Measurements from ENCODE around the gene PDLIM3.
"Not testable (repeated sequence)": the region's sequence is repeated elsewhere in the genome, so short reads cannot be mapped to it uniquely, and the experiment has no call there.

The PDLIM3 gene

DNA sequence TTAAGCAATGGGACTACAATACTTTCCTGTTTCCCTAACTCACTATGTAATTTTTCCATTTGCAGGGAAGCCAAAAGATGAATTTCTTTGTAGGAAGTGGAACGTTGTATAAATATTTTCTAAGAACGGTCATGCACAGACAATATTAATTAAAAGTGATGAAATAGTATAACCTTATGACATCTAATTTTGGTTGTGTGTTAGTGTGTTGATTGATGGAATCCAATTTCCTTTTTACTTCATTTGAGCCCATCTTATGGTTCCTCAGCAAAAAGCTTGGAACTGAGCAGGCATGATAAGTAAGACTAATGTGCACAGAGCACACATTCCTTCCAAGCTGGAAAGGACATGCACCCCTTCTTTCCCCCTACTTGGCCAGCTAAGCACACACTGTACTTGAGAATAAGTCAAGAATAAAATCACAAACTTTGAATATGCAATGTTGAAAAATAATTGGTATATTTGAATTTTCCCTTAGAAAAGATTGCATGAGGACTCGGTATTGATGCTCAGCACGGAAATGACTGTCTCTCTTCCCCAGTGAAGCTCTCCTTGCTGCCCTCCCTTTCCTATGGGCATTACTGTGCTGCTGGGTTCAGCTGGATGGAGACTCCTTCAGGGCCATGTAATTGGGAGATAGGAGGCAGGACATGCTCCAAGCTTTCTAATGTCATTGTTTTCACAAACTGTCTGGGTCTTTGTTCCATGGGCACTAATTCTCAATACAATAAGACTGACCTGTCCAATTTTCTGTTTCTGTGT is 19.2 kb upstream of the PDLIM3 start:
- no peak for DNase-seq (ENCODE audit: extremely low read depth in 1 of 2, low read depth in 1 of 2)

DNA sequence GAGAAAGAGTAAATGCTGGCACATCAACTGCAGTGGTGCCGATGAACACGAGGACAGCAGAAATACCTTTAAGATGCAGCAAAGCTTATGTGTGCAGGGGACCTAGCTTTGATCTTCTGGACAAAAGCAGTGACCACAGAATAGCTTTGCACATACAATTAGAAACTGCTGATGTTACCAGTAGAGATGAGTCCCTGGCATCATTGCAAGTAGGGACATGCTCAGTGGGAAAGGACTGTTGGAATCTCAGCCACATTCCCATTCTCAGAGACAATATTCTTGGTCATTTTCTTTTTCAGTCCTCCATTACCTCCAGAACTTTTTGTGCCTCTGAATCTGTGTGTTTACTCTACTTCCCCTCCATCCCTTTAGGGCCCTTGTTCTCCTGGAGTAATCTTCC is 16.9 kb upstream of the PDLIM3 start:
- no peak for DNase-seq (ENCODE audit: extremely low read depth in 1 of 2, low read depth in 1 of 2)

DNA sequence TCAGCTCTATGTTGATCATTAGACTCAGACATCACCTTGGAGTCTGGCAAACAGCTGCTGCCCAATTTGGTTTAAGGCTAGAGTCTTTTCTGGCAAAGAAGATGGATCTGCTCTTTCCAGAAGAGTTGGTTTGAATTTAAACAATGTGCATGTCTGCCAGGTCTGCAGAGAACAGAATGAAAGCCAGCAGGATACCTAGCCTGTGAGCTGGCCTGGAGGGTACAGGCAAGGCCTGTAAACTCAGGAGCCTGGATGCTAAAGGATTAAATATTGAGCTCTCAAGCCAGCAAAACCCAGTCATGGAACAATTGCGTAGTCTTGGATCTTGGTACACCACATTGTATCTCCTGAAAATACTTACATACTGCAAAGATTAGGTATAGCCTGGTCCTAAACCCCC is 15.6 kb upstream of the PDLIM3 start:
- no peak for DNase-seq (ENCODE audit: extremely low read depth in 1 of 2, low read depth in 1 of 2)

DNA sequence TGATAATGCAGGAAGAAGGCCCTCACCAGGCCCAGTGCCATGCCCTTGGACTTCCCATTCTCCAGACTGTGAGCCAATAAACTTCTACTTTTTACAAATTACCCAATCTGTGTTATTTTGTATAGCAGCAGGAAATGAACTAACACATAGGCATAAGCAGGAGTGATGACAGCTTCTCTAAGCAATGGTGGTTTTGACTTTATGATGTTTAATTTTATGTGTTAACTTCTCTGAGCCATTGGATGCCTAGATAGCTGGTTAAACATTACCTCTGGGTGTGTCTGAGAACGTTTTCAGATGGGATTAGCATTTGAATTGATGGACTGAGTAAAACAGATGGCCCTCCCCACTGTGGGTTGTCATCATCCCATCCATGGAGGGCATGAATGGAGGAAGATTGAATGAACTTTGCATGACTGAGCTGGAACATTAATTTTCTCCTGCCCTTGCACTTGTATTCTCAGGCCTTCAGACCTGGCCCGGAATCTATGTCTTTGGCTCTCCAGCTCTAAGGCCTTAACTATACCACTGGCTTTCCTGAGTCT is 13.9 kb upstream of the PDLIM3 start:
- DNase-seq (ENCODE audit: extremely low read depth in 1 of 2, low read depth in 1 of 2), result no peak

DNA sequence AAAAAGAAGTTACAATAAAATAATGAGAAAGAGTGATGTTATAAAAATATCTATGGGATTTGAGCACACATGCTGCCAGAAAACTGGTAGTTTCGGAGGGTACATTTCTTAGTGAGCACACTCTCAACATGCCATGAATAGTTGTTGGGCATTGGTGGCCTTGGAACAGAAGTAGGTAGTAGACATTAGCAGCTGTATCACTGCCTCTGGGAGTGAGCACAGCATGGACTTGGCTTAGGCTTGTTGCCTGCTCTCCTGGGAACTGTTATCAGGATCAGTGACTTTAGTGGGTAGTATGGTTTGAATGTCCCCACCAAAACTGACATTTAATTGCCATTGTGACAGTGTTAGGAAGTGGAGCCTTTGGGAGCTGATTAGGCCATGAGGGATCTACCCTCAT is 13.3 kb upstream of the PDLIM3 start:
- no peak for DNase-seq (ENCODE audit: extremely low read depth in 1 of 2, low read depth in 1 of 2)

DNA sequence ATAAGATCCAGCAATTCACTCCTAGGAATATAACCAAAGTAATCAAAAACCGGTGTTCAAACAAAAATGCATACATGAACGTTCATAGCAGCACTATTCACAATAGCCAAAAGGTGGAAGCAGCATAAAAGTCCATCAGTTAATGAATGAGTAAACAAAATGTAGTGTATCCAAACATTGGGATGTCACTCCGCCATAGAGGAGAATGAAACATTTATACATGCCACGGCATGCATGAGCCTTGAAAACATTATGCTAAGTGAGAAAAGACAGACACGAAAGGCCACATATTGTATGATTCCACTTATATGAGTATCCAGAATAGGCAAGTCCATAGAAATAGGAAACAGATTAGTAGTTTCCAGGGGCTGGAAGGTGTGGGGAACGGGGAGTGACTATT is 11.0 kb upstream of the PDLIM3 start:
- no peak for DNase-seq (ENCODE audit: extremely low read depth in 1 of 2, low read depth in 1 of 2)

DNA sequence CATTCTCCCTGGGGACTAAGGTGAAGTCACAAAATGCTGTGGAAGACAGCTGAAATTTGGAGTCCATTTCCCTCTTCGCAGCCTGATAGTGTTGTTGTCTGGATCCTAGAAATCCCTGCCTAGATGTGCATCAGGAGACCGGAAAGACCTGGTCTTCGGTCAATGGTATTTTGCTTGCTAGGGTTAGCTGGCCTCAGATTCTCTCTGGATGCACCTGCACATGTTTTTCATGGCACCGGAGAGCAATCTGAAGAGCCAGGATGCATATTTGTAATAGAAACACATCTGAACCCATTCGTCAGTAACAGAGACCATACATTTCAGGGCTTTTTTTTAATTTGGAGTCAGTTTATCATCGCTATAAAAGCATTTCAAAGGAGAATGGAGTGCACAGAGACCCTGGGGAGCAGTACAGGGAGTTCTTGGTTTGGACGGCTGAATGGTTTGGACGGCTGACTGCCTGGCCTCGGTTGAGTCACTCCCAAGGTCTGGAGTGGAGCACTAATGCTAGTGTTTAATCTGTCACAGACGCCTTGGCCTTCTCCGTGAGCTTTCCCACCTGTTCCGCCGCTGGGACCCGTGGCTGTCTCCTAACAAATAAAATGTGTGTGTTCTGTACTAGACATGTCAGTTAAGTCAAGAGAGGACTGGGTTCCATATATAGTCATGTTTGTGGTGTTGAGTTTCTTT is 7.5 kb upstream of the PDLIM3 start:
- no peak for DNase-seq (ENCODE audit: extremely low read depth in 1 of 2, low read depth in 1 of 2)

DNA sequence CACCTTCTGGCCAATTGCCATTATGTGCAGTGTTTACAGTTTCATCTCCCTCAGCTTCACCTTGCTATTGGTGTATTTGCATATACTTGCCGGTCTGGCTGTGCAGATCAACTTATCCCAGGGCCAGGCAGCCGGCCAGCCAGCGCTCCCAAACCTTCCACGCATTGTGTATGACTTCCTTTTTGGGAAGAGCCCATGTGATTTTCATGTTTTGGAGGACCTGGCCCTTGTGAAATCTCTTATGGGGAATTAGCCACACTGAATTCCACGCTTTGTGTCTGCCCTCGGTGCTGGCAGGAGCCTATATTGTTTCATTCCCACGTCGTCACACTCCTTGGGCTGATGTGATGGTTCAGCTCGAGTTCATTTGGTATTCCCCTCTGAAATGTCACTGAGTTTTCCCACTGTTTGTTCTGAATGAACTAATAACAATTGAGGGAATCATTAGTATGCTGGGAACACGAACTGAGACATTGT is 6.0 kb upstream of the PDLIM3 start:
- DNase-seq (ENCODE audit: extremely low read depth in 1 of 2, low read depth in 1 of 2), result no peak

DNA sequence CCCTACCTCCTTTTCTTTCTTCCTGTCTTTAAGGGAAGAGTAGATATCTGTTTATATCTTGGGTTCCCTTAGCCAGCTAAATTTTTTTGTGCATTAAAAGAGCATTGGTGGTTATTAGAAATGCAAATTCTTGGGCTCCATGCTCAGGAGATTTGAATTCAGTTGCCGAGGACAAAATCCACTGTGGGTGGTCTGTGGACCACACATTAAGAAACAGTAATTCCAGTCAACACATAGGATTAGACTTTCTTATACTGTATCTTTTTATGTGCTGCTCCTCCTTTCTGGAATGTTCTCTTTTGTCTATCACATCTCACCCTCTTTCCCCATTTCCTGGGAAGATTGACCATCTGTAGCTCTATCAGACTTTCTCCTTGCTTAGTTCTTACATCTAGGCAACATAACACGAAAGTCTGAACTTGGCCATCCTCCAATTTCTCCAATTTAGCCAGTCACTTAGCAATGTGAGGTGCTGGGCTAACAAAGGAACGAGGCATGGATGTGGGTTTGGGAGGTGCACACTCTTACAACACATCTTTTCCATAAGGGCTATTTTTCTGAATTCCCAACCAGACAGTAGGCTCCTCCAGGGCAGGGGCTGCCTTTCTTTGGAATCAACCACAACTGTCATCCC is 5.3 kb upstream of the PDLIM3 start:
- DNase-seq (ENCODE audit: extremely low read depth in 1 of 2, low read depth in 1 of 2), result no peak

DNA sequence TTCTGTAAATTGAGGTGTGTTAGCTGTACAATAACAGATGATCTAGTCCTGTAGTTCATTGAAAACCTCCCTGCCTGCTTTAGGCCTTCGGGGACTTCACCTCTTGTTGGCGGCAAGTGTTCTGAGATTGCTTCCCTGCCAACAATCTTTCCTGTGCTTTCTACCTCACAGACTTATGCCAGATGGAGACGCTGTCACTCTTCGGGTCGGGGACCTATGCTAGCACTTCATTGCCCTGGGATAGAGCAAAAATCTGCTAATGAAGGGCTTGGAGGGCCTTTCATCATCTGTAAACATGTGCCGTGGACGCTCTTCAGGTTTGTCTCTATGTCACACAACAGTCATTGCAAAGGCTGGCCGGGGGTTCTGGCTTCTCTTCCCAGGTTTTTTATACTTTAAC is 4.7 kb upstream of the PDLIM3 start:
- DNase-seq (ENCODE audit: extremely low read depth in 1 of 2, low read depth in 1 of 2), result no peak

DNA sequence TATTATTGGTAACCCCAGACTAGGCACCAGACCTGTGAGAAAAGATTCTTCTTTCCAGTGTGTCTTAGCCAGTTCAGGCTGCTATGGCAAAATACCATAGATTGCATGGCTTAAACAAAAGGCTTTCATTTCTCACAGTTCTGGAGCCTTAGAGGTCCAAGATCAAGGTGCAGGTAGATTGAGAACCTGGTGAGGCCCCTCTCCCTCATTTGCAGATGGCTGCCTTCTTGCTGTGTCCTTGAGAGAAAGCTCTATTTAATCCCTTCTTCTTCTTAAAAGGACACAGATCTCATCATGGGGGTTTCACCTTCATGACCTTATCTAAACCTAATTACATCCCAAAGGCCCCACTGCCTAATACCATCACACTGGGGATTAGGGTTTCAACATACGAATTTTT is 3.5 kb upstream of the PDLIM3 start:
- DNase-seq (ENCODE audit: extremely low read depth in 1 of 2, low read depth in 1 of 2), result no peak

DNA sequence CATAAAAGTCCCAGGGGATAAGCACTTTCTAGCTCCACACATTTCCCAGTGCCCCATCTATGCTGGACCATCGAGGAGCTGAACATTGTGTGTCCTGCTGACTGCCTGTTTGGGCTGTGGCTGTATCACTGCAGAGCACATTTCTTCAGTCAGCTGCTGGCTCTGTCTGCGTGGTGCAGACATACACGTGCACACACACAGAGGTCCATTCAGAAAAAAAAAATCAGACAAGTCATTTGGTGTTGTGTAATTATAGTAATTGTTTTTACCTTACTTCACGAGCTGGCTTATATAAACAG is 1.1 kb upstream of the PDLIM3 start:
- no peak for DNase-seq (ENCODE audit: extremely low read depth in 1 of 2, low read depth in 1 of 2)

DNA sequence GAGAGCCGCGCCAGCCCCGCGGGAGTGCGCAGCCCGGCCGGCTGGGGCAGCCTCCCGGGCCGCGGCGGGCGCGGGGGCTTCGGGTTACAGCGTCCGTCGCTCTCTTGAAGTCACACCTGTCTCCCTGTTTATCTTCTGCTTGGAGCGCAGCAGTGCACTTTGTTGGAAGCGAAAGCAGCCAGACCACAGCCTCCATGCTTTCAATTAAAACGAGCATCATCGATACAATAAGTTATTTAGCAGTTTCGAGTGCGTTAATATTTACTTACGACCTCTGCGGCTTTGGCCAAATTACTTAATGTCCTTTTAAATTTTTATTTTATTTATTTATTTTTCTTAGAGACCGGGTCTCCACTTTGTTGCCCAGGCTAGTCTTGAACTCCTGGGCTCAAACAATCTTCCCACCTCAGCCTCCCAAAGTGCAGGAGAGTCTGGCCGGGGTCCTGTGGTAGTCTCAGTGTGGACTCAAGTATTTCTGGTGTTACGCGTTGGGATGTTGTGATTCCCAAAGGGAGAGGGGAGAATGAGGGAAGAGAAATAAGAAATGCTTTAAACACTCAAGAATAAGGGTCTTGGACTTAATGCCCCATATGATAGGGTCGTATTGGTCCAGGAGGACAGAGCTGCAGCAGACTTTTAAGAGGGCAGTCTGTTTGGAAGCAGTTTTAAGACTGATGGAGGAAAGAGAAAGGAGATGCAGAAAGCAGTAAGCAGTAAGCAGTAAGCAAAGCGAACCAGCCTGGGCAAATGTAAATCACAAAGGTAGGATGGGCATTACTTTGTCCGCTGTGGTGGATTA is 504 bp upstream of the PDLIM3 start:
- DNase-seq (ENCODE audit: extremely low read depth in 1 of 2, low read depth in 1 of 2), result no peak

DNA sequence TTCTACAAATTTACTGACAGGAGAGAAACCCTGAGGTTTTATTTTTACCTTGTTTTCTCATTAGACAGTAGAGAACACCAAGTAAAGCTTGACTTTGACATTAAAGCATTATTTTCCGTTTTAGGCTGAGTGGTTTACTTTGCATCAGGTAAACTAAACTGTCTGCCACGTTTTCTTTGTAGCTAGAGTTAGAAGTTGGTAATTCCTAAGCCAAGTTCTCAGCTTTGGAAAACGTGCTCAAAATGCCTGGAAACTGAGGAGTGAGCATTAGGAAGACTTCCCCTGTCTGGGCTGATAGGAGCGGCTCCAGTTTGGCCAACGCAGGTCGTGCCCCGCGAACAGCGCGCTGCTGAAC is 819 bp downstream of the PDLIM3 start:
- no peak for DNase-seq (ENCODE audit: extremely low read depth in 1 of 2, low read depth in 1 of 2)

DNA sequence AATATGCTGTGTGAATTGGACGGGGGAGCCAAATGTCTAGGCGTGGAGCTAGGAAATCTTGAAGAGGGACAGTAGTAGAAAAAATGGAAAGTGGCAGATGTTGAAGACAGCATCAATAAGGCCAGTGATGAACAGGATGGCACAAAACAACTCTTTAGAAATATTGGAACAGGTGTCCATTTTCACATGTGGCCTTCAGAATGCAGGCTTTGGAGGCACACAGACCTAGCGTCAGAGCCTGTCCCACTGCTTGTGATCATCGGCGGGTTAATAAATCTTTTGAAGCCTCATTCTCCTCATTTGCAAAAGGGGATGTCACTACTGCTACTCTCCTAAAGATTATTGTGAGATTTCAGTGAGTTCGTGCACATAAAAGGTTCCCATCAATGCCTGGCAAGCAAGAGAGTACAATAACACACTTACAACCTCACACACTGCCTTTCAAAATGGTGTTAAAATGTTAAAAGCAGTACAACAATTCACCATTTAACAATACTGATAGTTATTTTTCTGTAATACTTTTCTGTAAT is 2.4 kb downstream of the PDLIM3 start:
- no peak for DNase-seq (ENCODE audit: extremely low read depth in 1 of 2, low read depth in 1 of 2)

DNA sequence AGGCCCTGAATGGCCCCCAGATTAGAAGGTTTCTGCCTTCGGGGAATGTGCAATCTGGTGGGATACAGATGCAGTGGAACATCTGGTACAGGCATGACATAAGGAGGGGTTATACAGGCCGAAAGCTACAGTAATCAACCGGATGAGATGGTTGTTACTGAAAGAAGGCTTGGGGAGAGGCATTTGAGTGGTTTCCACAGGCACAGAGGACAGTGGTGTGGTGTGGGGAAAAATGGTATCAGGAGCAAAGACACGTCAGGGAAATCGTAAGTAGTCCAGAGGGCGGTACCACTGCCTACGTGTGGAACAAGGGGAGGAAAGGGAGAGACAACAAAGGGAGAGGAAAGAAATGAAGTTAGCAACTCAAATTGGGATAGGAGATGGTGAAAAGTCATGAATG is 3.0 kb downstream of the PDLIM3 start:
- no peak for DNase-seq (ENCODE audit: extremely low read depth in 1 of 2, low read depth in 1 of 2)

DNA sequence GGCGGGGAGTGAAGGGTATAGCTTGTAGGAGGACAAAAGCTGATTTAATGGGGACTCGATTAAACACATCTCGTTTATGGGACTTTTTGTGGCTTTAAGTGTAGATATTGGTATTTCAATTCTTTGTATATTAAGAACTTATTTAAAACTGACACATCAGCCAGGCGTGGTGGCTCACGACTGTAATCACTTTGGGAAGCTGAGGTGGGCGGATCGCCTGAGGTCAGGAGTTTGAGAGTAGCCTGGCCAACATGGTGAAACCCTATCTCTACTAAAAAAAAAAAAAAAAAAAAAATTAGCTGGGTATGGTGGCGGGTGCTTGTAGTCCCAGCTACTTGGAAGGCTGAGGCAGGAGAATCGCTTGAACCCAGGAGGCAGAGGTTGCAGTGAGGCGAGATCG is 3.7 kb downstream of the PDLIM3 start:
- DNase-seq (ENCODE audit: extremely low read depth in 1 of 2, low read depth in 1 of 2), result not testable (repeated sequence)

DNA sequence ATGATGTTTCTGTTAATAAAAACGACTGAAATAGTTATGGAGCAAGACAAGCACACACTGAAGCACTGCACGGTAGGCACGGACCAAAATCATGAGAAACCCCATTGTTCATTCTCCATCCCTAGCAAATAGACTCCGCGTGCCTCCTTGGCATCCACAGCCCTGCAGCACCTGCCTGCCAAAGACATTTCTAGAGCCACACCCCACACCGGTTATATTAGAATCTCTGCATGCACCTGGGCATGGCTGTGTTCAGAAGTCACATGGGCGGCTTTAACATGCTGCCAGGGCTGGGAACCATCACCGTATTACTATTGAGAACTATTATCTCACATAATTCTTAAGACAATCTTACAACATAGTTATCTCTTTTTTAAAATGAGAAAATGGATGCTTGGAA is 5.9 kb downstream of the PDLIM3 start:
- no peak for DNase-seq (ENCODE audit: extremely low read depth in 1 of 2, low read depth in 1 of 2)

DNA sequence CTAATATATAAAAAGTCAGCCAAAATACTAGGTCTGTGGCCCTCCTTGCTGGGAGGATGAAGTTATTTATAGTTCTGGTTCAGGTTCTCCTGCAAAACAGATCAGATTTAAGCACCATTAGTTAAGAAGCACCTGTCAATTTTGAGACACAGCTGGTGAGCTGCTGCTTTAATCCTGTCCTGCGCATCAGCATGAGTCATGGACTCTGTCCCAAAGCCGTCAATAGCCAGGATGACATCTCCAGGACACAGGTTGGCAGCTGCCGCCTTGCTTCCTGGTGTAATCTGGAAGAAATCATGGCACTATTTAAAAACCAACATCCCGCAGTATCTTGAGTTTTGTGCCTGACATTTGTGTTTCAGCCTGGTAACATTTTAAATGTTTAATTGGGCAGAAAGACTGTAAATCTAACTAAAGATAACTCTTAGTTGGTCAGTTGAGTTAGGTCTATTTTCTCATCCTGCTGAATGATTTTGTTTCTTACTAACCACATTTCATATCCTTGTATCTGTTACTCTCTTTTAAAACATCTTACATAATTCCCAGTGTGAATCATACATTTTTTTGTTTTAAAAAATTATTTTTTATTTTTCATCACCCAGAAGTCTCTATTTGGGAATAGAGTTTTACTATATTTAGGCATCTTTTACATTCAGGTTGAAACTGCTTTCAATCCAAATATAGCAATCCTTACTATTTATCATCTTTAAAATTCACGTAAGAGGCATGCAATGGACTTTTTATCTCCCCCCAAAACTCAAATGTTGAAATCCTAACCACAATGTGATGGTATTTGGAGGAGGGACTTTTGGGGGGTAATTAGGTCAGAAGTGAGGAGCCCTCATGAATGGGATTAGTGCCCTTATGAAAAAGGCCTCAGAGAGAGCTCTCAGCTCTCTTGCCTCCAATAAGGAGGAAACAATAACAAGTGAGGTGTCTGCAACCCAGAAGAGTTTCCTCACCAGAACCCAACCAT is 10.1 kb downstream of the PDLIM3 start:
- no peak for DNase-seq (ENCODE audit: extremely low read depth in 1 of 2, low read depth in 1 of 2)

DNA sequence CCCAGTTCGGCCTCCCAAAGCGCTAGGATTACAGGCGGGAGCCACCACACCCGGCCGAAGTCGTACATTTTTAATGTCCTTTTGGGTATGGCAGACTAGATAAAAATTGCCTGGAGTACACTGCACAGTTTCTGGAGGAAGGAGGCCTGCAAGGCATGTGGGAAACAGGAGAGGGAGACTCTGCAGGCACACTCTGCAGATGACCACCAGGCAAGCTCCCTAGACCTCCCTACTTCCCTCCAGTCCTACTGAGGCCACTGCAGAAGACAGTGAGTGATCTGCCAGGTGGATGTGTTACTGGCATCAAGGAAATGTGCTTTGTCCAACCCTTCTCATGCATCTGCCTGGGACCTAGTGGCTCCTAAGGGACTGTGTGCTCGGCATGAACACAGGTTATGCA is 11.4 kb downstream of the PDLIM3 start:
- no peak for DNase-seq (ENCODE audit: extremely low read depth in 1 of 2, low read depth in 1 of 2)
